Fibroblast of lung (primary cell): Measurements from ENCODE around the gene ZFYVE1. TPM values are rescaled to one million over a fixed set of nuclear protein-coding genes. Genes with fewer than 3 reads are reported as not detected.

ENCODE experiments used
- DNase-seq, 2 donors: peaks; one replicate each; pipeline versions ENCODE4 v3.0.0 to v3.0.0-alpha.2; 2010; ENCODE audit warnings: low read depth in 2 of 2
- H2AFZ ChIP-seq: 2 replicates; pipeline ENCODE4 v1.5.1; 2012; ENCODE audit warnings: low read length, control low read depth, inconsistent platforms
- H3K27ac ChIP-seq: 2 replicates; pipeline ENCODE4 v1.5.1; 2011; ENCODE audit warnings: low read length, control low read depth; ENCODE audit not compliant: insufficient read depth
- H3K27me3 ChIP-seq: 2 replicates; pipeline ENCODE4 v1.5.1; 2011; ENCODE audit warnings: mild to moderate bottlenecking, low read length; ENCODE audit not compliant: control insufficient read depth, insufficient read depth
- H3K36me3 ChIP-seq: 2 replicates; pipeline ENCODE4 v1.5.1; 2011; ENCODE audit warnings: low read length; ENCODE audit not compliant: control insufficient read depth, insufficient read depth
- H3K4me1 ChIP-seq: 2 replicates; pipeline ENCODE4 v1.5.1; 2011; ENCODE audit warnings: low read length; ENCODE audit not compliant: control insufficient read depth, insufficient read depth; ENCODE audit errors: extremely low read depth
- H3K4me2 ChIP-seq: 2 replicates; pipeline ENCODE4 v1.5.1; 2011; ENCODE audit warnings: low read length, control low read depth; ENCODE audit not compliant: insufficient read depth; ENCODE audit errors: extremely low read depth
- H3K4me3 ChIP-seq, 4 experiments: fragments of 200-600 bp in 1 of 4; sonication (generic) in 1 of 4; replicated peaks in 1 of 4; 2 replicates each; pipeline ENCODE4 v1.5.1; 2011 to 2016; ENCODE audit warnings: low read length in 4 of 4, low read depth in 3 of 4, mild to moderate bottlenecking in 3 of 4, control low read depth in 2 of 4, inconsistent platforms in 1 of 4, mixed read lengths in 1 of 4; ENCODE audit not compliant: insufficient read depth in 1 of 4; ENCODE audit errors: control extremely low read depth in 1 of 4
- H3K79me2 ChIP-seq: 2 replicates; pipeline ENCODE4 v1.5.1; 2012; ENCODE audit warnings: mild to moderate bottlenecking, low read length, inconsistent platforms; ENCODE audit not compliant: control insufficient read depth, insufficient read depth
- H3K9ac ChIP-seq: 2 replicates; pipeline ENCODE4 v1.5.1; 2011; ENCODE audit warnings: mild to moderate bottlenecking, low read length, control low read depth; ENCODE audit not compliant: insufficient read depth
- H3K9me3 ChIP-seq: 2 replicates; pipeline ENCODE4 v1.5.1; 2012; ENCODE audit warnings: low read depth, low read length; ENCODE audit not compliant: control insufficient read depth, insufficient read depth
- H4K20me1 ChIP-seq: 2 replicates; pipeline ENCODE4 v1.5.1; 2011; ENCODE audit warnings: low read length; ENCODE audit not compliant: control insufficient read depth, insufficient read depth; ENCODE audit errors: extremely low read depth
- EZH2 ChIP-seq: IDR thresholded peaks from 2 replicates; pipeline ENCODE4 v1.5.1; 2012; ENCODE audit warnings: low read length, control low read depth, mild to moderate bottlenecking; ENCODE audit errors: missing control alignments
- polyA plus RNA-seq, 2 donors: library from polyadenylated mRNA; depleted of rRNA in 1 of 2; stranded (reverse) in 1 of 2; unstranded in 1 of 2; fragments of >200 nt; gene quantifications; 2 replicates each; pipeline ENCODE4 v1.2.1, GENCODE V29; 2011 to 2012; ENCODE audit warnings: missing spikeins in 1 of 2
- total RNA-seq: library from RNA; depleted of rRNA; stranded (reverse); fragments of >200 nt; gene quantifications from 2 replicates; pipeline ENCODE4 v1.2.1, GENCODE V29; 2014
- TF ChIP-seq, protein P1 (sequence below), 2 donors: IDR thresholded peaks in 1 of 2; conservative IDR thresholded peaks in 1 of 2; 1 replicate in 1 of 2; 2 replicates in 1 of 2; pipeline ENCODE4 v1.5.1; 2011 to 2012; ENCODE audit warnings: low read length in 2 of 2, control low read depth in 1 of 2, inconsistent platforms in 1 of 2, low read depth in 1 of 2, mild to moderate bottlenecking in 1 of 2

The ZFYVE1 gene
- total and polyA plus RNA-seq, 2 donors (not counting 1 experiment from before 2014, with no cell fraction given): 18.8 to 22.1 TPM

DNA sequence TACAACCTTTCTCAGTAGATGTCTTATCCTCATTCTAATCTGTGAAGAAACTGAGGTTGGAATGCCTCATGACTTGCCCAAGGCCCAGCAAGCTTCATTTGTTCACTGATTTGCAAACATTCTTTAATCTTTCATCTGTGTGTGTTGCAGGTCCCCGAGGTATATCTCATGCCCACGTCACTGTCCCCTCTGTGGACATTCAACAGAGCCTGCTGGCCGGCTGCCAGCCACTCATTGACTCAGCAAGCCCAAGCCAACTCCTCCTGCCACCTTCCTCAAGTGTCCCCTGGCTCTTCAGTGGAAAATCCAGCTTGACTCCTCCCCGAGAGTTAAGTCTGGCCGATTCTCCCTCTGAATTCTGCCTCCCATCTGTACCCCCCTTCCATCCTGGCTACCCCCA, 102.6 kb downstream of the ZFYVE1 start:
- peaks cover 4% of the 10 kb centered on the region for H3K4me1 ChIP-seq
- H3K27me3 ChIP-seq: no peaks in the 10 kb centered on the region
- DNase-seq: no peak
- H3K9me3 ChIP-seq: no peaks in the 10 kb centered on the region
- no peaks in the 10 kb centered on the region for H3K36me3 ChIP-seq
- TF ChIP-seq, protein P1, sequence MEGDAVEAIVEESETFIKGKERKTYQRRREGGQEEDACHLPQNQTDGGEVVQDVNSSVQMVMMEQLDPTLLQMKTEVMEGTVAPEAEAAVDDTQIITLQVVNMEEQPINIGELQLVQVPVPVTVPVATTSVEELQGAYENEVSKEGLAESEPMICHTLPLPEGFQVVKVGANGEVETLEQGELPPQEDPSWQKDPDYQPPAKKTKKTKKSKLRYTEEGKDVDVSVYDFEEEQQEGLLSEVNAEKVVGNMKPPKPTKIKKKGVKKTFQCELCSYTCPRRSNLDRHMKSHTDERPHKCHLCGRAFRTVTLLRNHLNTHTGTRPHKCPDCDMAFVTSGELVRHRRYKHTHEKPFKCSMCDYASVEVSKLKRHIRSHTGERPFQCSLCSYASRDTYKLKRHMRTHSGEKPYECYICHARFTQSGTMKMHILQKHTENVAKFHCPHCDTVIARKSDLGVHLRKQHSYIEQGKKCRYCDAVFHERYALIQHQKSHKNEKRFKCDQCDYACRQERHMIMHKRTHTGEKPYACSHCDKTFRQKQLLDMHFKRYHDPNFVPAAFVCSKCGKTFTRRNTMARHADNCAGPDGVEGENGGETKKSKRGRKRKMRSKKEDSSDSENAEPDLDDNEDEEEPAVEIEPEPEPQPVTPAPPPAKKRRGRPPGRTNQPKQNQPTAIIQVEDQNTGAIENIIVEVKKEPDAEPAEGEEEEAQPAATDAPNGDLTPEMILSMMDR (conservative IDR thresholded peaks at IDR 0.05 in 1 of 2, IDR thresholded peaks at IDR 0.05 in 1 of 2; ENCODE audit: low read depth in 1 of 2, low read length in 2 of 2): no peak
- TF ChIP-seq EZH2: no peak
- H2AFZ ChIP-seq: no peak overlapping the region
- H3K9ac ChIP-seq: no peak overlapping the region
- H4K20me1 ChIP-seq: no peaks in the 10 kb centered on the region
- H3K4me3 ChIP-seq: no peak overlapping the region
- H3K27ac ChIP-seq: no peak overlapping the region
- H3K4me2 ChIP-seq: no peak overlapping the region
- no peaks in the 10 kb centered on the region for H3K79me2 ChIP-seq

DNA sequence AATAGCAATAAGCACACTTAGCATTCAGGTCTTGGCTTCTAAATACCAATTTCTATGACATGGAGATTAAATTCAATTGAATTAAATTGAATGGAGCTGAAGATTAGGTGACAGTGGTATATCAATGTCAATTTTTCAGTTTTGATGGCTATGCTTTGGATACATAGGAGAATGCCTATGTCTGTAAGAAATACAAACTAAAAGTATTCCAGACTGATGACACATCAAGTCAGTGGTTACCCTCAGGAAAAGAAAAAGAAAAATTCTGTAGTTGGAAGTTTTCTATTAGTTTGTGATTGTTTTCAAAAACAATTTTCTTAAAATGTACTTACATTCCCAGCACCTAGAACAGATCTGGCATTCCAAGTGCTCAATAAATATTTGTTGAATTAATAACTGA, 105.5 kb downstream of the ZFYVE1 start:
- no peak for TF ChIP-seq EZH2
- TF ChIP-seq, protein P1 (conservative IDR thresholded peaks at IDR 0.05 in 1 of 2, IDR thresholded peaks at IDR 0.05 in 1 of 2; ENCODE audit: low read depth in 1 of 2, low read length in 2 of 2): no peak
- peak in 1 of 2 donors; percentile 20 for DNase-seq
- Histone ChIP-seq H4K20me1 (no peaks in the 10 kb centered on the region), H3K9ac (no peak overlapping the region), H3K27ac (no peak overlapping the region), H3K4me1 (peaks cover 4% of the 10 kb centered on the region), H3K4me3 (no peak overlapping the region), H3K27me3 (no peaks in the 10 kb centered on the region), H2AFZ (no peak overlapping the region), H3K4me2 (no peak overlapping the region), H3K79me2 (no peaks in the 10 kb centered on the region), H3K9me3 (no peaks in the 10 kb centered on the region), H3K36me3 (no peaks in the 10 kb centered on the region)

DNA sequence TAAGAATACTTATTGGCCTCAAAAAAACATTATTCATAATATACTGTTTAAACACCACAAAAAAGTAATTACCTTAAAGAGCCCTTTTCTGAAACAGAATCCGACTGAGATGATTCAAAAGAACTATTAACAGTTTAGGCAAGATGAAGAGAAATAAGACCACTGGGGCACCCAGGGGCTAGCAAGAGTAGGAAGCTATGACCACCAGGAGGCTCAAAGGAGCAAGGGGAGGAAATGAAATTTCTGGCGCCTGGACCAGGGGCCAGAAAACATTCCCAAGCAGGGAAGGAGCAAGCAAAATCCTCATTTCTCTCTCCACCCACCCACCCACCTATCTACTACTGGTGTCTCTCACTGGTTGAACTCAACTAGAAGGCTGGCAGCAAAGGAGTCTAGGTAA, 106.9 kb downstream of the ZFYVE1 start:
- Histone ChIP-seq H3K27ac (no peak overlapping the region), H3K4me2 (no peak overlapping the region), H4K20me1 (no peaks in the 10 kb centered on the region), H3K9ac (no peak overlapping the region), H3K79me2 (no peaks in the 10 kb centered on the region), H3K27me3 (no peaks in the 10 kb centered on the region), H3K36me3 (no peaks in the 10 kb centered on the region), H3K9me3 (no peaks in the 10 kb centered on the region), H3K4me3 (no peak overlapping the region), H2AFZ (no peak overlapping the region), H3K4me1 (no peaks in the 10 kb centered on the region)
- DNase-seq: no peak
- no peak for TF ChIP-seq EZH2
- TF ChIP-seq, protein P1 (conservative IDR thresholded peaks at IDR 0.05 in 1 of 2, IDR thresholded peaks at IDR 0.05 in 1 of 2; ENCODE audit: low read depth in 1 of 2, low read length in 2 of 2): no peak

Other genes with a start within 250 kb of the ZFYVE1 start
- gene DPF3, start 133.0 kb downstream of the ZFYVE1 start, total RNA-seq: 3.6 and 13.7 TPM in 2 replicates
- gene DPF3, start 133.0 kb downstream of the ZFYVE1 start, polyA plus RNA-seq: 7.6 and 11.1 TPM in 2 replicates
- 4.9 and 10.2 TPM in 2 replicates for gene DCAF4, start 100.6 kb downstream of the ZFYVE1 start, total RNA-seq
- gene DCAF4, start 100.6 kb downstream of the ZFYVE1 start, polyA plus RNA-seq: 20.0 and 20.7 TPM in 2 replicates
- 22.3 and 25.4 TPM in 2 replicates for gene RBM25, start 31.4 kb upstream of the ZFYVE1 start, total RNA-seq
- 38.0 and 42.5 TPM in 2 replicates for gene RBM25, start 31.4 kb upstream of the ZFYVE1 start, polyA plus RNA-seq
- gene PSEN1, start 109.4 kb upstream of the ZFYVE1 start, total RNA-seq: 53.4 and 53.7 TPM in 2 replicates
- gene PSEN1, start 109.4 kb upstream of the ZFYVE1 start, polyA plus RNA-seq: 21.2 and 22.0 TPM in 2 replicates
- 6.9 and 9.5 TPM in 2 replicates for gene PAPLN, start 210.4 kb upstream of the ZFYVE1 start, total RNA-seq
- 1.3 and 1.4 TPM in 2 replicates for gene PAPLN, start 210.4 kb upstream of the ZFYVE1 start, polyA plus RNA-seq